ENCODE data around the gene SDR39U1.
"Not testable (repeated sequence)": the region's sequence is repeated elsewhere in the genome, so short reads cannot be mapped to it uniquely, and the experiment has no call there.

Gene SDR39U1

DNA sequence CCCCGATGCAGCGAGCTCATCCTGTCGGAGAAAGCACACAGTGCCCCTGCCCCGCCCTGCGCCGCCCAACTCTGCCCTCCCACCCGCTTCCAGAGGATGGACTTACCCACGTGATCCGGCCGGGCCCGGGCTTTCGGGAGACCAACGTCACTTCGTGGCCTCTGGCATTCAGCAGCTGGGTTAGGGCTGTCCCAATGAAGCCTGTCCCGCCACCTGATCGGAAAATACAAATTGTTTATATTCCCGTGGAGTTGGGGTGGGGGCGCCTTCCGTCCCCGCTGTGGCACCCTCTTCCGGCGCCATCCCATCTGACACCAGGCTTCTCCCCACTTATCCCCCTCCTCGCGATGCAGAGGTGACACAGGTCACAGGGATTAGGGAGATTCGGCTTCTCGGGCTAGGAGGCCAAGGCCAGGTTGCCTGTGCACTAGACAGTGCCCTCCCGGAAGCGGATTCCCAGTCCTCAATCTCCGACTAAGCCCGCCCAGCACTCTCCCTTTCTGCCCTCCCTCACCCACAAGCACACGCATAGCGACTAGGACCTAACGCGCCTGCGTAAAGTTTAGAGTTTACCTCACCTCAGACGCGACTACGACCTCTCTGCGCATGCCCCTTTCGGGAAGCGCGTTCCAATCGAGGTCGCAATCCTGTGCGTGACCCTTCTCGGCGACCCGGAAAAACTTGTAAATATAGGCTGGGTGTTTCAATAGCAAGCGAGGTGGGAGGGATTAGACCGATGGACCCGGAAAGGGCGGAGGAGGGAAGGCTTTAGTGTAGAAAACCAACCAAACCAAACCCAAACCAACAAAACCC, at the start of gene SDR39U1 (continued):
- TF ChIP-seq, protein P1, sequence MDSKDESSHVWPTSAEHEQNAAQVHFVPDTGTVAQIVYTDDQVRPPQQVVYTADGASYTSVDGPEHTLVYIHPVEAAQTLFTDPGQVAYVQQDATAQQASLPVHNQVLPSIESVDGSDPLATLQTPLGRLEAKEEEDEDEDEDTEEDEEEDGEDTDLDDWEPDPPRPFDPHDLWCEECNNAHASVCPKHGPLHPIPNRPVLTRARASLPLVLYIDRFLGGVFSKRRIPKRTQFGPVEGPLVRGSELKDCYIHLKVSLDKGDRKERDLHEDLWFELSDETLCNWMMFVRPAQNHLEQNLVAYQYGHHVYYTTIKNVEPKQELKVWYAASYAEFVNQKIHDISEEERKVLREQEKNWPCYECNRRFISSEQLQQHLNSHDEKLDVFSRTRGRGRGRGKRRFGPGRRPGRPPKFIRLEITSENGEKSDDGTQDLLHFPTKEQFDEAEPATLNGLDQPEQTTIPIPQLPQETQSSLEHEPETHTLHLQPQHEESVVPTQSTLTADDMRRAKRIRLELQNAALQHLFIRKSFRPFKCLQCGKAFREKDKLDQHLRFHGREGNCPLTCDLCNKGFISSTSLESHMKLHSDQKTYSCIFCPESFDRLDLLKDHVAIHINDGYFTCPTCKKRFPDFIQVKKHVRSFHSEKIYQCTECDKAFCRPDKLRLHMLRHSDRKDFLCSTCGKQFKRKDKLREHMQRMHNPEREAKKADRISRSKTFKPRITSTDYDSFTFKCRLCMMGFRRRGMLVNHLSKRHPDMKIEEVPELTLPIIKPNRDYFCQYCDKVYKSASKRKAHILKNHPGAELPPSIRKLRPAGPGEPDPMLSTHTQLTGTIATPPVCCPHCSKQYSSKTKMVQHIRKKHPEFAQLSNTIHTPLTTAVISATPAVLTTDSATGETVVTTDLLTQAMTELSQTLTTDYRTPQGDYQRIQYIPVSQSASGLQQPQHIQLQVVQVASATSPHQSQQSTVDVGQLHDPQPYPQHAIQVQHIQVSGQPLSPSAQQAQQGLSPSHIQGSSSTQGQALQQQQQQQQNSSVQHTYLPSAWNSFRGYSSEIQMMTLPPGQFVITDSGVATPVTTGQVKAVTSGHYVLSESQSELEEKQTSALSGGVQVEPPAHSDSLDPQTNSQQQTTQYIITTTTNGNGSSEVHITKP (tag by site-specific recombination; IDR thresholded peaks at IDR 0.05), result peak; percentile 75
- TF ChIP-seq TRIM28 (IDR thresholded peaks at IDR 0.05; ENCODE audit: borderline replicate concordance, low read length), result peak; percentile 64; the same call in 1 of the 2 replicates
- 0 out of 2 replicates have a peak, but pooled peaks have one; percentile 58 for TF ChIP-seq ZSCAN23 (tag by site-specific recombination; IDR thresholded peaks at IDR 0.05)

DNA sequence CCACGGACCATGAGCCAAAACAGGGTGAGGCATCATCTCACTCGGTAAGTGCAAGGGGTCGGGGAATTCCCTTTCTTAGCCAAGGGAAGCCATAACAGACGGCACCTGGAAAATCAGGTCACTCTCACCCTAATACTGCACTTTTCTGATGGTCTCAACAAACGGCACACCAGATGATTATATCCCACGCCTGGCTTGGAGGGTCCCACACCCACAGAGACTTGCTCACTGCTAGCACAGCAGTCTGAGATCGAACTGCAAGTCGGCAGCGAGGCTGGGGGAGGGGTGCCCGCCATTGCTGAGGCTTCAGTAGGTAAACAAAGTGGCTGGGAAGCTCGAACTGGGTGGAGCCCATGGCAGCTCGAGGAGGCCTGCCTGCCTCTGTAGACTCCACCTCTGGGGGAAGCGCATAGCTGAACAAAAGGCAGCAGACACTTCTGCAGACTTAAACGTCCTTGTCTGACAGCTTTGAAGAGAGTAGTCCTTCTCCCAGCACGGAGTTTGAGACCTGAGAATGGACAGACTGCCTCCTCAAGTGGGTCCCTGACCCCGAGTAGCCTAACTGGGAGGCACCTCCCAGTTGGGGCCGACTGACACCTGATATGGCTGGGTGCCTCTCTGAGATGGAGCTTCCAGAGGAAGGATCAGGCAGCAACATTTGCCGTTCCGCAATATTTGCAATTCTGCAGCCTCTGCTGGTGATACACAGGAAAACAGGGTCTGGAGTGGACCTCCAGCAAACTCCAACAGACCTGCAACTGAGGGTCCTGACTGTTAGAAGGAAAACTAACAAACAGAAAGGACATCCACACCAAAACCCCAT, 49.2 kb upstream of the SDR39U1 start:
- H3K27ac ChIP-seq (ENCODE audit: extremely low read depth, low read depth, low read length); H3K9me3 ChIP-seq (ENCODE audit: control insufficient read depth, insufficient read depth, low read depth, low read length); H3K36me3 ChIP-seq (ENCODE audit: control insufficient read depth in 2 of 2, insufficient read depth in 1 of 2, low read length in 2 of 2); H3K4me1 ChIP-seq (ENCODE audit: control insufficient read depth, insufficient read depth, low read length); CTCF ChIA-PET; POLR2A ChIA-PET; H3K4me3 ChIP-seq (ENCODE audit: low read depth, low read length): not testable (repeated sequence)

DNA sequence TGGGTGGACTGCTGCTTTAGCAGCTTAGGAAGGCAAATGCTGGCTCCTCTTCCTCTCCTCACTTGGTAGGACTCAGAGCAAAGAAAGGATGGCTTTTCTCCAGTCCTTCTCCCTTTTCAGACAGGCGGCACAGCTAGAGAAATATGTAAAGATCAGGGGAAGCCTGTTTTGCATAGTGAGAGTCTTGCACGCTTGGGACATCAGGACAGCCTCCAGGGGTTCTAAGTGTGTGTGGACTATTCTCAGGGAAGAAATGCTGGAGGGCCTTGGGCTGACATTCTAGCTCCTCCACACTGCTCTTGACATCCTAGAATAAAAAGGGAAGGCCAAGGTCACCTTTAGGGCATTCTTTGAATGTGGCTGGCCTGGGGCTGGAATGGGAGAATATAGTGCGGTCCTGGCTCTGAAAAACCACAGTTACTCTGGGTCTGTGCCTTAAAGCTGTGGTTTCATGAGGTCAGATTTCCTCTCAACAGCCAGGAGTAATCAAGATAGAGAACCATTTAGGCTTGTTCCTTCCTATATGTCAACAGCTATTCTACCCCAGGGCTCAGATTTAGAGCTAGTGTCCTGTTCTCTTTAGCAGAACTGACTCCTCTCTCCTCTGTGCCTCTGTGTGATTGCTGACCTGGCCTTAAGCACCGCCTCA, 41.2 kb upstream of the SDR39U1 start:
- ChIA-PET POLR2A (no interaction called here), CTCF (interaction anchor here (0.6 to 1.2 kb wide), 4 partner anchors 123 to 820 kb away, joined by 3 to 5 read pairs (median 4); no protein-coding TSS in a partner anchor)
- H3K36me3 ChIP-seq (ENCODE audit: control insufficient read depth in 2 of 2, insufficient read depth in 1 of 2, low read length in 2 of 2), result no peaks in the 10 kb centered on the region
- no peaks in the 10 kb centered on the region for H3K4me1 ChIP-seq (ENCODE audit: control insufficient read depth, insufficient read depth, low read length)
- H3K27ac ChIP-seq (ENCODE audit: extremely low read depth, low read depth, low read length), result no peak overlapping the region
- TF ChIP-seq ZNF629 (tag by site-specific recombination; IDR thresholded peaks at IDR 0.05) (peak; percentile 36; the same call in 1 of the 2 replicates), ZBTB17 (tag by site-specific recombination; IDR thresholded peaks at IDR 0.05) (0 out of 2 replicates have a peak, but pooled peaks have one; percentile 41), ZFP41 (tag by site-specific recombination; IDR thresholded peaks at IDR 0.05; ENCODE audit: borderline replicate concordance) (no peak), ZBTB20 (tag by site-specific recombination; IDR thresholded peaks at IDR 0.05) (peak; percentile 80), ZNF544 (tag by site-specific recombination; IDR thresholded peaks at IDR 0.05) (no peak), ZNF132 (tag by site-specific recombination; IDR thresholded peaks at IDR 0.05; ENCODE audit: borderline replicate concordance) (no peak), ZBTB21 (tag by site-specific recombination; IDR thresholded peaks at IDR 0.05) (0 out of 2 replicates have a peak, but pooled peaks have one; percentile 24), ZNF292 (tag by site-specific recombination; IDR thresholded peaks at IDR 0.05; ENCODE audit: borderline replicate concordance, low read depth) (no peak)
- TF ChIP-seq, protein P2, sequence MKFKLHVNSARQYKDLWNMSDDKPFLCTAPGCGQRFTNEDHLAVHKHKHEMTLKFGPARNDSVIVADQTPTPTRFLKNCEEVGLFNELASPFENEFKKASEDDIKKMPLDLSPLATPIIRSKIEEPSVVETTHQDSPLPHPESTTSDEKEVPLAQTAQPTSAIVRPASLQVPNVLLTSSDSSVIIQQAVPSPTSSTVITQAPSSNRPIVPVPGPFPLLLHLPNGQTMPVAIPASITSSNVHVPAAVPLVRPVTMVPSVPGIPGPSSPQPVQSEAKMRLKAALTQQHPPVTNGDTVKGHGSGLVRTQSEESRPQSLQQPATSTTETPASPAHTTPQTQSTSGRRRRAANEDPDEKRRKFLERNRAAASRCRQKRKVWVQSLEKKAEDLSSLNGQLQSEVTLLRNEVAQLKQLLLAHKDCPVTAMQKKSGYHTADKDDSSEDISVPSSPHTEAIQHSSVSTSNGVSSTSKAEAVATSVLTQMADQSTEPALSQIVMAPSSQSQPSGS (tag by site-specific recombination; IDR thresholded peaks at IDR 0.05; ENCODE audit: low read depth), result peak; percentile 81; the same call in 1 of the 2 replicates
- H3K4me3 ChIP-seq (ENCODE audit: low read depth, low read length), result no peak overlapping the region
- H3K9me3 ChIP-seq (ENCODE audit: control insufficient read depth, insufficient read depth, low read depth, low read length), result no peaks in the 10 kb centered on the region
